ENCODE results near the gene IRF4. TPM values are rescaled to one million over a fixed set of nuclear protein-coding genes. Genes with fewer than 3 reads are reported as not detected.

The IRF4 gene
- total RNA-seq, 2 experiments from 2014 or later = 500 to 504 TPM

DNA sequence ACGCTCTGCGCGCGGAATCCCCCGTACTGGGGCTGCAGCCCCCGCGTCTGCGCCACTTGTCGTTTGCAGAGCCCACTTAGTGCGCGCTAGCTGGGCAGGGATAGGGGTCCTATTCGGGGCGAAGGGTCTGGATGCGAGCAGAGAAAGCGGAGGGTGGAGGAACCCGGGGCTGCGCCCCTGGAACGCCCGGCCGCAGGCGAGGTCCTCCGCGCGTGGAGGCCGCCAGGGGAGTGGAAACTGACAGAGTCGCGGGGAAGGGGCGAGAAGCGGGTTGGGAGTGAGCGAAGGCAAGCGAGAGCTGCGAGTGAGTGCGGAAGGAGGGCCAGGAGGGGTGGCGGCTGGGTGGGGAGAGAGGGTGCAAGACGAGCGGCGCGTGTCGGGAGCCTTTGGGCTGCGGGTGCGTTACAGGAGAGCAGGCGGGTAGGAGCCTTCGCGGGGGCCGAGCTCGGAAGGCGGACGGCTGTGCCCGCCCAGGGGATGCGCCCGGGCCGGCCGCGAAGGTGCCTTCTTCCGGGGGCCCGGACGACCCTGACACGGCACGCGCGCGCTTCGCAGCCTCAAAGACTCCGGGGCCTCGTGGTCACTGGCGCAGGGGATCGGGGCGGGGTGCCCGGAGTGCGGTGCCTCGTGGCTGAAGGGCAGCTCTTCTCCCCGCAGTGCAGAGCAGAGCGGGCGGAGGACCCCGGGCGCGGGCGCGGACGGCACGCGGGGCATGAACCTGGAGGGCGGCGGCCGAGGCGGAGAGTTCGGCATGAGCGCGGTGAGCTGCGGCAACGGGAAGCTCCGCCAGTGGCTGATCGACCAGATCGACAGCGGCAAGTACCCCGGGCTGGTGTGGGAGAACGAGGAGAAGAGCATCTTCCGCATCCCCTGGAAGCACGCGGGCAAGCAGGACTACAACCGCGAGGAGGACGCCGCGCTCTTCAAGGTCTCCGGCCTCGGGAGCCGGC lies 1.2 kb downstream of the IRF4 start:
- H3K4me3 Mint-ChIP-seq = peak overlapping the region; percentile 93
- peak overlapping the region; percentile 95 for H3K27ac Mint-ChIP-seq
- intact Hi-C loops (cut with micrococcal nuclease) = loop anchor here (10.0 kb wide), 1 partner anchor 922 kb away; the partner anchor contains the start of gene FOXQ1
- no peaks in the 10 kb centered on the region for H3K9me3 Mint-ChIP-seq
- peaks cover 53% of the 10 kb centered on the region for H3K4me1 Mint-ChIP-seq (ENCODE audit: low read depth)
- peaks cover 54% of the 10 kb centered on the region for H3K36me3 Mint-ChIP-seq (ENCODE audit: low read depth)
- no peaks in the 10 kb centered on the region for H3K27me3 Mint-ChIP-seq (ENCODE audit: low read depth)
- CTCF ChIA-PET = interaction anchor here (0.6 to 4.5 kb wide), 13 partner anchors 10 to 204 kb away, joined by 3 to 20 read pairs (median 3); no protein-coding TSS in a partner anchor
- DNase-seq = peak; percentile 49

DNA sequence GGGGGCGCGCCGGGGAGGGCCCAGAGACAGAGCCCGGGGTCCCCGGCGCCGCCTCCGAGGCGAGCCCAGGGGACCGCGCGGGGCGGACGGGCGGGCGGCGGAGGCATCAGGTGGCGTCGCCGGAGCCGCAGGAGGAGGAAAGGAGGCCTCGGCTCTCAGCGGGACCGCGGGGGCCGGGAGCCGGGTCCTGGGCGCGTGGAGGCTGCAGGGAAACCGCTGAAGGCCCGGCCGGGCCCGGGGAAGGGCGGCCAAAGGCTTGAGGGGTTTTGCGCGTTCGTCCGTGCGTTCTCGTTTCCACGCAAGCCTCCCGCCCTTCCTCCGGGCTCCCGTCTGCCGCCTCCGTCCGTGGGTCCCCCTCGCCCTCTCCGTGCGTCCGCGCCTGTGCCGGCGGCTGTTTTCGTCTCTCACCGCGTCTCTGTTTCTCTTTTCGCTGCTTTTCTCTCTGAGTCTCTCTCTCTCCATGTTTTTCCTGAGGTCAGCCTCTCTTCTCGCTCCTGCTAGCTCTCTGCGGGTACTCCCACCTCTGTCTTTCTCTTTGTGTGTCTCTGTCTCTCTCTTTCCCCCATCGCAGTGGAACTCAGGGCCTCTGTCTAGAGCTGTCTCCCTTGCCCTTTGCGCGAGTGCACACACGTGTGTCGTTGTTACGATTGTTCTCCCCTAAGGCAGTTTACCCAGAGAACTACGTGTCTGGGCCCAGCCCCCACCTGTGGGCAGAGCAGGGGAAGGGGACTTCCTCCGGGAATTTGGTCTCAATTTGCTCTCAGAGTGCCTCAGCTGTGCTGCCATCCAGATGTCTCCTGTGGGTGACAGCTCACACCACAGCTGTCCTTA lies 2.1 kb downstream of the IRF4 start:
- Mint-ChIP-seq H3K36me3 (ENCODE audit: low read depth) (peaks cover 62% of the 10 kb centered on the region), H3K27me3 (ENCODE audit: low read depth) (no peaks in the 10 kb centered on the region), H3K4me3 (peak overlapping the region; percentile 93), H3K4me1 (ENCODE audit: low read depth) (peaks cover 61% of the 10 kb centered on the region), H3K27ac (peak overlapping the region; percentile 98), H3K9me3 (no peaks in the 10 kb centered on the region)
- intact Hi-C loops (cut with micrococcal nuclease) = loop anchor here (10.0 kb wide), 1 partner anchor 921 kb away; the partner anchor contains the start of gene FOXQ1
- peak; percentile 60 for DNase-seq
- CTCF ChIA-PET = interaction anchor here (0.6 to 1.7 kb wide), 5 partner anchors 10 to 205 kb away, joined by 3 to 6 read pairs (median 4); no protein-coding TSS in a partner anchor

DNA sequence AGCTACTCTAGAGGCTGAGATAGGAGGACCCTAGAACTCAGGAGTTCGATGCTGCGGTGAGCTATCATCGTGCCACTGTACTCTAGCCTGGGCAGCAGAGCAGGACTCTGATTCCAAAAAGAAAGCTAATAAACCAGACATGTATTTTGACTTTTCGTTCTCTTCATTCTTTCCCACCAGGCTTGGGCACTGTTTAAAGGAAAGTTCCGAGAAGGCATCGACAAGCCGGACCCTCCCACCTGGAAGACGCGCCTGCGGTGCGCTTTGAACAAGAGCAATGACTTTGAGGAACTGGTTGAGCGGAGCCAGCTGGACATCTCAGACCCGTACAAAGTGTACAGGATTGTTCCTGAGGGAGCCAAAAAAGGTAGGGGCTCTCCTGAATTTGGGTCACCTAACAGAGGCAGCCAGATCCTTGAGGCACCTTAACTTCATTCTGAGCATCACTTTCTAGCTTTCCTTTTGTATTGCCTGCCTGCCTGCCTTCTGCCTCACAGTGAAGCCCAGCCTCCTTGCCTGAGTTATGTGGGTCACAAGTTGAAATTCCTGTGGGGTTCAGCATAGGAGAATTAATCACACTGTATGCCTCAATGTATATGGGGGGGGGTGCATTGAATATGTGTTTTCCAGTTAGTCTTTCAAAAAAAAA lies 3.2 kb downstream of the IRF4 start:
- CTCF ChIA-PET = interaction anchor here (0.5 to 1.7 kb wide), 4 partner anchors 9 to 246 kb away, joined by 3 to 6 read pairs (median 4); no protein-coding TSS in a partner anchor
- Mint-ChIP-seq H3K4me1 (ENCODE audit: low read depth) (peaks cover 61% of the 10 kb centered on the region), H3K27ac (peak overlapping the region; percentile 98)

DNA sequence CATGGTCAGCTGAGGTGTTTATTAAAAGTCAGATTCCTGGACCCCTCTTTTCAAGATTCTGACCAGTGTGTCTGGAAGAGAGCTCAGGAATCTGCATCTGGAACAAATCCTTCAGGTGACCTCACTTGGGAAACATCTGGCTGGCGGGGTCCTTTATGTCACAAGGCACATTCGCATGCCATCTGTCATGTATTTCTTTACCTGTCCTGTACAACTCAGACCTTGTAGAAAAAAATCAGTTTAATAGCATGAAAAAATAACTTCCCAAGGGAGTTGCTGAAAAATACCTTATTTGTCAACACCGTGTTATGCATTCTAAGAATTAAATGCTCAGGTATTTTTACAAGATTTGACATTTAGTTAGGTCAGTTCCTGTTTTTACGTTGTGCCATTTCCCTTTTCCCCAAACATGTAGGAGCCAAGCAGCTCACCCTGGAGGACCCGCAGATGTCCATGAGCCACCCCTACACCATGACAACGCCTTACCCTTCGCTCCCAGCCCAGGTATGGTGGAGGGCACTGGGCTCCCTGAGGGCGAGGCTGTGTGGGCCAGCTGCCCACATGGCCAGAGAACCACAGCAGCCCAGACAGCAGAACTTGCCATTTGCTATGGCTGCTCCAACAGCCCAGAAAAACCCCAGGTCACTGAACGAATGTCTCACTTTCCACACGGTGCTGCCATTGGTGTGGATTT lies 4.0 kb downstream of the IRF4 start:
- Mint-ChIP-seq H3K9me3 (no peaks in the 10 kb centered on the region), H3K27ac (peak overlapping the region; percentile 98), H3K27me3 (ENCODE audit: low read depth) (no peaks in the 10 kb centered on the region), H3K36me3 (ENCODE audit: low read depth) (peaks cover 80% of the 10 kb centered on the region), H3K4me1 (ENCODE audit: low read depth) (peaks cover 60% of the 10 kb centered on the region), H3K4me3 (peak overlapping the region; percentile 93)
- CTCF ChIA-PET = interaction anchor here (1.7 kb wide), 1 partner anchor 8 kb away, joined by 6 read pairs; no protein-coding TSS in a partner anchor
- intact Hi-C loops (cut with micrococcal nuclease) = loop anchor here (10.0 kb wide), 1 partner anchor 919 kb away; the partner anchor contains the start of gene FOXQ1
- no peak for DNase-seq

More for the DNA sequence above, 3.2 kb downstream of the IRF4 start:
- DNase-seq = no peak
- H3K9me3 Mint-ChIP-seq = no peaks in the 10 kb centered on the region
- H3K4me3 Mint-ChIP-seq = peak overlapping the region; percentile 93
- intact Hi-C loops (cut with micrococcal nuclease) = loop anchor here (10.0 kb wide), 1 partner anchor 920 kb away; the partner anchor contains the start of gene FOXQ1
- peaks cover 73% of the 10 kb centered on the region for H3K36me3 Mint-ChIP-seq (ENCODE audit: low read depth)
- no peaks in the 10 kb centered on the region for H3K27me3 Mint-ChIP-seq (ENCODE audit: low read depth)

GRCh38 chr6:396126-396520 lies 4.6 kb downstream of the IRF4 start:
- CTCF ChIA-PET = no interaction called here
- Mint-ChIP-seq H3K27ac (peak overlapping the region; percentile 98), H3K36me3 (ENCODE audit: low read depth) (peaks cover 82% of the 10 kb centered on the region)

GRCh38 chr6:397056-397455 lies 5.5 kb downstream of the IRF4 start:
- intact Hi-C loops (cut with micrococcal nuclease) = loop anchor here (10.0 kb wide), 1 partner anchor 918 kb away; the partner anchor contains the start of gene FOXQ1

More at GRCh38 chr6:396126-396520, 4.6 kb downstream of the IRF4 start:
- Mint-ChIP-seq H3K4me1 (ENCODE audit: low read depth) (peaks cover 63% of the 10 kb centered on the region), H3K27me3 (ENCODE audit: low read depth) (no peaks in the 10 kb centered on the region), H3K4me3 (peak overlapping the region; percentile 93), H3K9me3 (no peaks in the 10 kb centered on the region)
- intact Hi-C loops (cut with micrococcal nuclease) = loop anchor here (10.0 kb wide), 1 partner anchor 919 kb away; the partner anchor contains the start of gene FOXQ1
- DNase-seq = no peak

DNA sequence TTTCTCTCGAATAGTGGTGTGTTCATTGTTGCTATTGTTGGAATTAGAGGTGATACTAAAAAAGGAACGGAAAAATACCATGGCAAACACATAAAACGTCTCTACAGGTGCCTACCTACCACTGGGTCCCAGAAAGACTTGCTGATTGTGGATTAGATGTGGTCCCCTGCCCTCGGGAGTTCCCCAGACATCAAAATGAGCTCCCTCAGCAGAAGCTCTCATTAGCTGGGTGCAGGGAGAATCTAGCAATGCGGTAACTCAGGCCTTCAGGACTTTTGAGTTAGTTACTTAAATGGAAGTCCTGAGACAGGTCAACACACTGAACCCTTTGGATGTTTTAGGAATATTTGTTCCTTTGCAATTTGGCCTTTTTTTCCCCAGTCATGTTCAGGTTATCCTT lies 6.1 kb downstream of the IRF4 start:
- intact Hi-C loops (cut with micrococcal nuclease) = loop anchor here (10.0 kb wide), 1 partner anchor 917 kb away; the partner anchor contains the start of gene FOXQ1
- Mint-ChIP-seq H3K9me3 (no peaks in the 10 kb centered on the region), H3K4me3 (peak overlapping the region; percentile 76), H3K27me3 (ENCODE audit: low read depth) (no peaks in the 10 kb centered on the region), H3K4me1 (ENCODE audit: low read depth) (peaks cover 77% of the 10 kb centered on the region), H3K27ac (peak overlapping the region; percentile 89), H3K36me3 (ENCODE audit: low read depth) (peaks cover 89% of the 10 kb centered on the region)
- peak; percentile 36 for DNase-seq
- CTCF ChIA-PET = interaction anchor here (0.6 to 2.1 kb wide), 6 partner anchors 9 to 1137 kb away, joined by 3 to 7 read pairs (median 3); no protein-coding TSS in a partner anchor

More at GRCh38 chr6:397056-397455, 5.5 kb downstream of the IRF4 start:
- Mint-ChIP-seq H3K27me3 (ENCODE audit: low read depth) (no peaks in the 10 kb centered on the region), H3K27ac (peak overlapping the region; percentile 89), H3K4me3 (peak overlapping the region; percentile 76), H3K36me3 (ENCODE audit: low read depth) (peaks cover 88% of the 10 kb centered on the region), H3K9me3 (no peaks in the 10 kb centered on the region), H3K4me1 (ENCODE audit: low read depth) (peaks cover 72% of the 10 kb centered on the region)
- CTCF ChIA-PET = interaction anchor here (0.5 to 2.1 kb wide), 4 partner anchors 10 to 155 kb away, joined by 3 to 7 read pairs (median 3); no protein-coding TSS in a partner anchor
- DNase-seq = no peak

- peaks cover 89% of the 10 kb centered on the region for H3K36me3 Mint-ChIP-seq (ENCODE audit: low read depth)
- intact Hi-C loops (cut with micrococcal nuclease) = loop anchor here (10.0 kb wide), 1 partner anchor 917 kb away; the partner anchor contains the start of gene FOXQ1
- peak overlapping the region; percentile 89 for H3K27ac Mint-ChIP-seq
- no peaks in the 10 kb centered on the region for H3K27me3 Mint-ChIP-seq (ENCODE audit: low read depth)
- CTCF ChIA-PET = interaction anchor here (0.6 to 2.1 kb wide), 5 partner anchors 105 to 1137 kb away, joined by 3 to 7 read pairs (median 3); no protein-coding TSS in a partner anchor
- H3K4me3 Mint-ChIP-seq = peak overlapping the region; percentile 76
- H3K9me3 Mint-ChIP-seq = no peaks in the 10 kb centered on the region
- DNase-seq = no peak
- H3K4me1 Mint-ChIP-seq (ENCODE audit: low read depth) = peaks cover 82% of the 10 kb centered on the region
These were observed 6.5 kb downstream of the IRF4 start for GRCh38 chr6:398065-398464.

DNA sequence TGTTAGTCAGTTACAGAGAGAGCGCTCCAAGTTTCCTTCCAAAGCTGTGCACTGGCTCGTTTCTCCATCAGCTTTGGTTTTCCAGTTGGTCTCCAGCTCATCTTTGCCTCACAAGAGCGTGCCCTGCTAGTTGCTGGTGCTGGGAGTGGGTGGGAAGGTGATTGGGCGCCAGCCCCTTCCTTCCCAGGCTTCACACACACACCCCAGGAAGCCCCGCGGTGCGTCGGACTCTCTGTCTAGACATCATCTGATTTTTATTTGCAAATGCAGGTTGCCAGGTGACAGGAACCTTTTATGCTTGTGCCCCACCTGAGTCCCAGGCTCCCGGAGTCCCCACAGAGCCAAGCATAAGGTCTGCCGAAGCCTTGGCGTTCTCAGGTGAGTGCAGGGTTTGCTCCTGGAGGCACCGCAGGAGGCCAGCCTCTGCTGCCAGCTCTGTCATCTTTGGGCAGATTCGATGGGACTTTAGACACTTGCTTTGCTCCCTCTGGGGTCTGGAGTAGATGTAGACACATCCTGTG lies 7.1 kb downstream of the IRF4 start:
- no peak for DNase-seq
- CTCF ChIA-PET = interaction anchor here (0.9 to 2.1 kb wide), 6 partner anchors 9 to 210 kb away, joined by 3 to 9 read pairs (median 4); no protein-coding TSS in a partner anchor
- Mint-ChIP-seq H3K27ac (peak overlapping the region; percentile 89), H3K9me3 (no peaks in the 10 kb centered on the region), H3K36me3 (ENCODE audit: low read depth) (peaks cover 92% of the 10 kb centered on the region), H3K27me3 (ENCODE audit: low read depth) (no peaks in the 10 kb centered on the region), H3K4me1 (ENCODE audit: low read depth) (peaks cover 87% of the 10 kb centered on the region), H3K4me3 (peak overlapping the region; percentile 76)
- intact Hi-C loops (cut with micrococcal nuclease) = loop anchor here (1.0 to 10.0 kb wide), 2 partner anchors 34 to 916 kb away; partner anchors contain the start of gene FOXQ1

- H3K27me3 Mint-ChIP-seq (ENCODE audit: low read depth) = no peaks in the 10 kb centered on the region
These were observed 8.4 kb downstream of the IRF4 start for GRCh38 chr6:399785-400534.

More at GRCh38 chr6:399785-400534, 8.4 kb downstream of the IRF4 start:
- Mint-ChIP-seq H3K4me3 (peak overlapping the region; percentile 56), H3K4me1 (ENCODE audit: low read depth) (peaks cover 91% of the 10 kb centered on the region), H3K27ac (peak overlapping the region; percentile 89), H3K9me3 (no peaks in the 10 kb centered on the region), H3K36me3 (ENCODE audit: low read depth) (peaks cover 92% of the 10 kb centered on the region)
- CTCF ChIA-PET = interaction anchor here (1.4 to 1.7 kb wide), 3 partner anchors 9 to 212 kb away, joined by 3 to 9 read pairs (median 4); no protein-coding TSS in a partner anchor
- intact Hi-C loops (cut with micrococcal nuclease) = loop anchor here (1.0 to 10.0 kb wide), 2 partner anchors 32 to 915 kb away; partner anchors contain the start of gene FOXQ1
- peak; percentile 73 for DNase-seq

Data from activated naive CD4-positive, alpha-beta T cell treated with anti-CD3 and anti-CD28 coated beads for 36 hours (primary cell).